Superior temporal gyrus (tissue), 1 donor: ENCODE results near the gene DEDD2.
"Not testable (repeated sequence)": the region's sequence is repeated elsewhere in the genome, so short reads cannot be mapped to it uniquely, and the experiment has no call there.

Source experiments
- DNase-seq: peaks from one replicate; pipeline ENCODE4 v3.0.0-alpha.2; 2016; ENCODE audit errors: extremely low spot score

DEDD2 gene, protein sequence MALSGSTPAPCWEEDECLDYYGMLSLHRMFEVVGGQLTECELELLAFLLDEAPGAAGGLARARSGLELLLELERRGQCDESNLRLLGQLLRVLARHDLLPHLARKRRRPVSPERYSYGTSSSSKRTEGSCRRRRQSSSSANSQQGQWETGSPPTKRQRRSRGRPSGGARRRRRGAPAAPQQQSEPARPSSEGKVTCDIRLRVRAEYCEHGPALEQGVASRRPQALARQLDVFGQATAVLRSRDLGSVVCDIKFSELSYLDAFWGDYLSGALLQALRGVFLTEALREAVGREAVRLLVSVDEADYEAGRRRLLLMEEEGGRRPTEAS

DNA sequence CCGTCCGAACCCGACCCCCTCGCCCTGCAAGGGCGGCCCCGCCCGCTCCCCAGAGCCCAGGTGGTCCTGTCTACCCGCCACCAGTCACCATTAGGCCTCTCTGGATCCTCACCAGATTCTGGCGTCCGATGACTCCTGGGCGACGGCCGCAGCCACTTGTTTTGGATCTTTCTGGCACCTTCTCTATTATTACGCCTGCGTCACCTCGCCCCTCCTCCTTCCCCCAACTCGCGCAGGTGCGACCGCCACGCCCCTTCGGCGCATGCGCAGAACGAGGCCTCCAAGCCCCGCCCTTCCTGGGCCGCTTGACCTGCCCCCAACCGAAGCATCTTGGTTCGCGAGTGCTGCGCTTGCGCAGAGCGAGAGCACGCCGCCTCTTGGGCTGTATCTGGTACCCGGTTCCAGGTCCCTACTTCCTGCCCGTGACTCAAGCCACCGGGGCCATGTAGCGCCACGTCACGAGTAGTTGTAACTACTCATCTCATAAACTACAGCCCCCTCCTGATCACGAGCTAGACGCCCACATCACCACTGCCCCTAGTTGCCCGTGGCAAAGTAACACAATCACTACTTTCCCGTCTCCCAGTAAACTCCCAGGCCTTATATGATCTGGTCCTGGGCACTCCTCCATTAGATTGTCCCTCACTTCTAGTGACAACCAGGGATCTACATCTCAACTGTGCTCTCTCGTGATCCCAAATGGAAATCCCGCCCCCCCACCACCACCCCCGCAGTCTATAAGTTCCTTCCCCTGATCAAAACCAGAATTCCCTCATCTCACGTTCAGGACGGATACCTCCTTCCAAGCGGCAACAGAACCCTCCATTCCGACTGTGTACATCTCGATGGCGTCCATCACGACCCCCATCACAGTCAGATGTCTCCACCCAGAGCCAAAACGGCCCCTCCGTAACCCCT lies at the start of gene DEDD2:
DEDD2 (minus strand) TSS at position 158 of the 918 bp plus-strand sequence. CDS start 670 bp downstream, outside the sequence.
- peak; percentile 96 for DNase-seq

DNA sequence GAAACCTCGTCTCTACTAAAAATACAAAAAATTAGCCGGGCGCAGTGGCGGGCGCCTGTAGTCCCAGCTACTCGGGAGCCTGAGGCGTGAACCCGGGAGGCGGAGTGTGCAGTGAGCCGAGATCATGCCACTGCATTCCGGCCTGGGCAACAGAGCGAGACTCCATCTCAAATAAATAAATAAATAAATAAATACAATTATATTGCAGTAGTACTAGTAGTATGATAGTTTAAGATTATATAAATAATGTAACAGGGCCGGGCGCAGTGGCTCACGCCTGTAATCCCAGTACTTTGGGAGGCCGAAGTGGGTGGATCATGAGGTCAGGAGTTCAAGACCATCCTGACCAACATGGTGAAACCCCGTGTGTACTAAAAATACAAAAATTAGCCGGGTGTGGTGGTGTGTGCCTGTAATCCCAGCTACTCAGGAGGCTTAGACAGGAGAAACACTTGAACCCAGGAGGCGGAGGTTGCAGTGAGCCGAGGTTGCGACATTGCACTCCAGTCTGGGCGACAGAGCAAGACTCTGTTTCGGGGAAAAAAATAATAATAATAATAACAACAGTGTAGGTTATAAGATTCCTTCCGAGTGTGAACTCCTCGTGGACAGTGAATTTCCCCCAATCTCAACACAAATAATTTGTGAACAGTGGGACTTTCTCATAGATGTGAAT lies 49.6 kb upstream of the DEDD2 start:
- DNase-seq = not testable (repeated sequence)

DNA sequence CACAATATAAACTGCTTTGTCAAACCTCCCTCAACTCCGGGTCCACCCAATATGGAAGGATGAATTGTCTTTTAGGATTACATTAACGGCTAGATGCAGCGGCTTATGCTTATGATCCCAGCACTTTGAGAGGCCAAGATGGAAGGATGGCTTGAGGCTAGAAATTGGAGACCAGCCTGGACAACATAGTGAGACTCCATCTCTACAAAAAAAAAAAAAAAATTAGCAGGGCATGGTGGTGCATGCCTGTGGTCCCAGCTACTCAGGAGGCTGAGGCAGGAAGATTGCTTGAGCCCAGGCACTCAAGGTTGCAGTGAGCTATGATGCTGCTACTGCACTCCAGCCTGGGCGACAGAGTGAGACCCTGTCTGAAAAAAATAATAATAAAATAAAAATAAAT lies 48.6 kb upstream of the DEDD2 start:
- peak; percentile 3 for DNase-seq

DNA sequence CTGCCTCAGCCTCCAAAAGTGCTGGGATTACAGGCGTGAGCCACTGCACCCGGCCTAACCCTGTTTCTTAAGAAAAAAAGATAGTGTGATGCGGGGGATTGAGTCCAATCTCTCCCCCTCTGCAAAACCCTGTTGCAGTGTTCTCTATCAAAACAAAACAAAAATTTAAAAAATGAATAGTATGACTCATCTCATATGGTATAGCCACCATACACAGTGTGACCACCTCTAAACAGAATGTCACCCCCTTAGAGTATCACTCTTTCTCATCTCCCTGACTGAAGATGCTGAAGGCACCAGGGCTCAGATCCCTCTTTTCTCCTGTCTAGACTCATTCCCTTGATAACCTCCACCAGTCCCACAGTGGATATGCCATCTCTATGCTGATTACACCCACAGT lies 44.3 kb upstream of the DEDD2 start:
- DNase-seq = no peak

DNA sequence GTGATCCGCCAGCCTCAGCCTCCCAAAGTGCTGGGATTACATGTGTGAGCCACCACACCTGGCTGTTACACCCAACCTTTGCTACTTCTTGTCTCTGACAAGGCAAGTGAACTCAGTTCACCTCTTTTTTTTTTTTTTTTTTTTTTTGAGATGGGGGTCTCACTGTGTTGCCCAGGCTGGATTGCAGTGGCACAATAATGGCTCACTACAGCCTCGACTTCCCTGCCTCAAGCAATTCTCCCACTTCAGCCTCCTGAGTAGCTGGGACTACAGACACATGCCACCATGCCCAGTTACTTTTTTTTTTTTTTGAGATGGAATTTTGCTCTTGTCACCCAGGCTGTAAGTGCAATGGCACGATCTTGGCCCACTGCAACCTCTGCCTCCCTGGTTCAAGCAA lies 40.4 kb upstream of the DEDD2 start:
- not testable (repeated sequence) for DNase-seq

DNA sequence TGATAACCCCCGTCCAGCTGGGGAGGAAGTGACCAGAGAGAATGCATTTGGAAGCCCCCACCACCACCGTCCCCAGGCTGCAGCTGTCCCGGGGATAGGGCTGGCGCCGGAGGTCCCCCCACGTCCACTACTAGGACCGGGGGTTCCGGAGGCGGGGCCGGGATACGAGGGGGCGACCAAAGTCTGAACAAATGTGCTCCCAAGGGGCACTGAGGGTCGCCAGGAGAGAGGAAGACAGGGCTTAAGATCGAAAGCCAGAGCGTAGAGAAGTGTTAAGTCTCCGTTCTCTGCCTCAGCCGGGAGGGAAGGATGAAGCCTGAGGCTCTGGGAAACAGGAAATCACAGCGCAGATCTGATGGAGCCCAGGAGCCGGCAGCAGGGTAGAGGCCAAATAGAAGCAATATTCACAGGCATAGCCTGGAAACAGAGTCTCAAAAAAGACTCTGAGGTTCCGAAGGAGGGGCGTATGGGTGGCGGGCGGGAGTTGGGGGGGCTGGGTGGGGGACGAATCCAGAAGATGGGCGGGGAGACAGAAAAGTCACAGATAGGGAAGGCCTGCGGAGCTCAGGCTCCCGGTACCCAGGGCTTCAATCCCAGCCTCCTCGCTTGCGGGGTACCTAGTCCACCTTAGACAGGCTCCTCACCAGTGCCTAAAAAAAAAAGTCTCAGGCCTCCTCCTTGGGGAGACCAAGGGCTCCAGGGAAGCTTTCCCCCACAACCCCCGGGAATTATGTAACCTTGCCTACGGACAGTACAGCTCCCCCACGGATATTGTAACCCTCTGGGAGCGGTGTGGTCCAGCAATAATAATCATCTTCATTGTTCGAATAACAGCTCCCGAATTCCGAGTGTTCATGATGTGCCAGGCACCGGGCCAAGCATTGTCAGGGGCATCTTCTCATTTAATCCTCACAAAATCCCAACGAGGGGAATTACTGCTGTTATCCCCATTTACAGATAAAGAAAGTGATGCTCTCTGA lies 38.6 kb upstream of the DEDD2 start:
- DNase-seq = peak; percentile 80

DNA sequence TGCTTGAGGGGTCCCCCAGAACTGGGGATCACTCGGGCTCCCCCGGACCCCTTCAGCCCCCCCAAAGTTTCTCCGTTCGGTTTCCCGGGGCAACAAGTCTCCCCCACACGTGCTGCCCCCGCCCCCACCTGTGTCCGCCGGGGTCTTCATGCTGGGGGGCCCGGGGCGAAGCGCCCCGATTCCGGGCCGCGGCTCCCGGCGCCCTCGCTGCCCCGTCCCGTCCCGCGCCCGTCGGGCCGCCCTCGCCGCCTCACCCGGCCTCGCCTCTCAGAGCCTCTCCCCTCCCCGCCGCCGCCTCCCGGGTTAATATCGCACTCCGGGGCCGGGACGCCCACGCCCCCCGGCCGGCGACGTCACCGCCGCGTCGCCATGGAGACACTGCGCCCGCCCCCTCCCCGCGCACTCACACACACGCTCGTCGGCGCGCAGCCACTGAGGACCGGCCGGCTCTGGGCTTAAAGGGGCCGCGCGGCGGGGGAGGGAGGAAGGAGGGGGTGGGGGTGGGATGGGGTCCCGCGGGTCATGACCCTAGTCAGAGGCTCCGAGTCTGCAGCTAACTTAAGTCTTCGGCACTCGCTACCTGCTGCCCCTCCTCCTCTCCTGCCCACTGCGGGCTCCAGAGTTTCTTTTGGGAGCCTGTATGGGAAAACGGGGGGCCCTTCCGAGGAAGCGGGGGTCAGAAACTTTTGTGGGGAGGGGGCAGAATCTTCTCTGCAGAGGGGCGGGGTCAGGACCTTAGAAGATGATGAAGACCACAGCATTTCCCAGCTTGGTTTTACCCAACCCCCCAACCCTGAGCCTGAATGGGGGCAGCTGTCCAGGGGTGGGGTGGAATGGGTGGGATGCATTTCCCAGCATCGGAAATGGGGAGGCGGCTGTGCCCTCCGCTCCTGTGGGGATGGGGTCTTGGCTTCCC lies 37.6 kb upstream of the DEDD2 start, which contains the start of gene ERF:
ERF (minus strand) TSS at position 279 of the 916 bp plus-strand sequence; CDS start at position 150, 129 bp downstream.
- peak; percentile 90 for DNase-seq

DNA sequence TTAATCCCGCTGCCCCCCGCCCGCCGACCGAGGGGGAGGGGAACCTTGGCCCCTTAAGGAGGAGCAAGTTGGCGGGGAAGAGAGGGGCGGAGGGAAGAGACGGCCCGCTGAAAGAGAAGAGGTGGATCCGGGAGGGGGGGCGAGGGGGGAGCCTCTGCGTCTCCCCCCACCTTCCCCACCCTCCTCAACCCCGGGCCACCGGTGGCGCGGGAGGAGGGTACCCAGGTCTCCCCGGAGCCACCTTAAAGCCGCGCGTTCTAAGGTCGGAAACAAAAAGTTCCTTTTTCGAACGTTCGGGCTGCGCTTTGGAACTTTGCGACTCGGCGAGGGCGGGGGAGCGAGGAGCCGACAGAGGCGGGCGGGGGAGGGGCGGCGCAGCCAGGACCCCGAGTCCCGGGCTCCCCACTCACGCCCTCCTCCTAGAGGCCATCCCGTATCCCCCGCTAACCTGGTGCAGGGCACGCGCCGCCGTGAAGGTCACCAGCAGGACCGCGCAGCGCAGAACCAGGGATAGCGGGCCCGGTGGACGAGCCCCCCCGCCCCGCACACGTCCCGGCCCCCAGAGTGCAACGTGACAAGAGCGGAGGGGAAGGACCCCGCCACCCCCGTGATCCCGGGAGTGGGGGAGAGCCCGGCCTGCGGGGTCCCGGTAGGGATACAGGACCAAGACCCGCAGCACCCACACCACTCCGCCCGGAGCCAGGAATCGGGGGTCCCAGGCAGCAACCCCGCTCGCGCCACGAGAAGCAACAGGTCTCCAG lies 36.8 kb upstream of the DEDD2 start:
- peak; percentile 87 for DNase-seq

DNA sequence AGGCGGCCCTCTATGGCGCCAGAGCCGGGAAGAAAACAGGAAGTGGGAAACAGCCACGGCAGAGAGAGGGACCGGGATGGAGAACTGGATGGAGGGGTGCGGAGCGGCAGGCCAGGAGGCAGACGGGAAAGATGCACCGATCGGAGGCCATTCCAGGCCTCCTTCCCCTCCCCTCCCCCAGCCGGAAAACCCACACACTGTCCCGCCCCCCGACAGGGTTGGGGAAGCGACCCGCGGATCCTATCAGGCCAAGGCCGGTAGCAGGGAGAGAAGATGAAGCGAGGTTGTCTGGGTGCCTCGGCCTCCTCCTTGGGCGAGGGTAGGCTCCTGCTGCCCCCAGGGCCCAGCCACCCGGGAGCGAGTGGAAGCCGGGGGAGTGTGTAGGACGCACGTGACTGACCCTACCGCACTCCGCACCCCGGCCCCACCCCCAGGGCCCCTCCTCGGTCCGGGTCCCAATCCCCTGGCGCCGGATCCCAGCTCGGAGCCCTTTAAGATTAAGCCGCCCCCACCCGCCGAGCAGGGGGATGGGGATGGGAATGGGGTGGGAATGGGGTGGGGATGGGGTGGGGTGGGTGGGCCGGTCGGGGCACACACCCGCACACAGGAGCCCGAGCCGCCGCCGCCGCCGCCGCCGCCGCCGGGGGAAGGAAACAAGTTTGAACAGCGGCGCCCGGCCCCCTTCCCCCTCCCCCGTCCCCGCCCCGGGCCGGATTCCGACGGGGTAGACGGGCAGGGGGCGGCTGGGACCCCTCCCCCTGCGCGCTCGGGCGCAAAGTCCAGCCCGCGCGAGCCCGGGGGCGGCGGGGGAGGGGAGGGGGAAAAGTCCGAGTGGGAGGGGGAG lies 36.0 kb upstream of the DEDD2 start:
- DNase-seq = no peak

DNA sequence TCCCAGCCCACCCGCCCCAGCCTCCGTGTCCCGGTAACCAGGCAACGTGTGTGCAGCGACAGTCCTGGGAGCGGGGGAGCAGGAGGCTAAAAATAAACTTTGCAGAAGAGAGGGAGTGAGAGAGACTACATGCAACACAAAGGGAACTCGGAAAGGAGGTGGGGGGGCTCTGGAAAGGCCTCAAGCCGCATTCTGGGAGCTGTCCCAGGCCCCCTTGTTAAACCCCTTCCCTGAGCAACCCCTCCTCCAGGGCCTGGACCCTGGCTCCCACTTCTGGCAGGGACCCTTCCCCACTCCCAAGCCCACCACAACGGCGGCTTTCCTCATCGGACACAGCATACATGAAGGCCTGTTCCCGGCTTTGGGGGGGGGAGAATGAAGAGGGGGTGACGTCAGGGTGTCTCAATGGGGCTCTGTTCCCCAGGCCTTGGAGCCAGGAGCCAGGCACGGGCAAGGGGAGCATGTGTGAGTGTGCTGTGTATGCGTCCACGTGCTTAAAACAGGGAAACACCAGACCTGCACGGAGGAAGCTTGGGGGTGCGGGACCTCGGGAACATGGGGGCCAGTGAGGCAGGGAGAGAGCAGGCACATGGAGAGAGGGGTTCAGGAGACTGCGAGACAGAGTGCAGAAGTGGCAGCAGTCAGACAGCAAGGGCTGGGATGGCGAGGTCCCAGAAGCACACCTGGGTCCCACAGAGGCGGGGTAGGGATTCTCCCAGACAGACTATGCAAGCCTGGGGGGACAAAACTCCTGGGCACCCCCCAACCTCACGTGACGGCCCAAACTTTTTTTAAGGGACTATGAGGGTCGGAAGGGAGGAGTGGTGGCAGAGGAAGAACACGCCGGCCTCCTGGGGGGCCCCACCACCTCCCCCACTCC lies 35.1 kb upstream of the DEDD2 start:
- DNase-seq = peak; percentile 89

DNA sequence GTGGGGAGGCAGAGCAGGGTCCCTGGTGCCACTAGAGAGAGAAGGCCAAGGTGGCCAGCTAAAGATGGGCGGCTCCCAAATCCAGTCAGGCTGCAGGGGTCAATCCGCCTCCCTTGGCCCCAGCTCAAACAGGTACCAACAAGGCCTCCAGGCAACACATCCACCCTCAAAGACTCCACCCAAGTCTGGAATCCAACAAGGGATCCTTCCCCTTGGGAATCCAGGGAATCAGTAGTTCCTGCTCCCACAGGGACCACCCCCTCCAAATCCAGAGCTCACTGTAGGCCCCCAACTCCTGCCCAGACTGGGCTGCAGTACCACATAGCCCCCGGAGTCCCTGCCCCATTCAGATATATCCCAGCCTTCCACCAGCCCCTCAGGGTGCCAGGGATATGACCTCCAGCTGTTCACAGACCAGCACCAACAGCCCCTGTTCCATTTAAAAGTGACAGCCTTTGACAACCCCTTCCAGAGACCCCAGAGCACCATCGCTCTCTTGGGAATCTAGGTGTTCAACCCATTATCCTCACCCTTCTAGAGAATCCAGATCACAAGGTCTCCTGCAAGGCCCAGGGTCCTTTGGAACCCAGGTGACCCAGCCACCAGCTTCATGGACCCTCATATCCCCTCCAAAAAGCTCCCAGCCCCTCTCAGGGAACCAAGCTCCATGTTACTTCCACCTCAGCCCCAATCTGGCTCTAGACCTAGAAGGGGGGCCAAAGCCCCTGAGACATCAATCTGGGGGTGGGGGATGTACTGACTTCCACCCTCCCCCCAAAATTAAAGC lies 34.3 kb upstream of the DEDD2 start:
- DNase-seq = no peak

DNA sequence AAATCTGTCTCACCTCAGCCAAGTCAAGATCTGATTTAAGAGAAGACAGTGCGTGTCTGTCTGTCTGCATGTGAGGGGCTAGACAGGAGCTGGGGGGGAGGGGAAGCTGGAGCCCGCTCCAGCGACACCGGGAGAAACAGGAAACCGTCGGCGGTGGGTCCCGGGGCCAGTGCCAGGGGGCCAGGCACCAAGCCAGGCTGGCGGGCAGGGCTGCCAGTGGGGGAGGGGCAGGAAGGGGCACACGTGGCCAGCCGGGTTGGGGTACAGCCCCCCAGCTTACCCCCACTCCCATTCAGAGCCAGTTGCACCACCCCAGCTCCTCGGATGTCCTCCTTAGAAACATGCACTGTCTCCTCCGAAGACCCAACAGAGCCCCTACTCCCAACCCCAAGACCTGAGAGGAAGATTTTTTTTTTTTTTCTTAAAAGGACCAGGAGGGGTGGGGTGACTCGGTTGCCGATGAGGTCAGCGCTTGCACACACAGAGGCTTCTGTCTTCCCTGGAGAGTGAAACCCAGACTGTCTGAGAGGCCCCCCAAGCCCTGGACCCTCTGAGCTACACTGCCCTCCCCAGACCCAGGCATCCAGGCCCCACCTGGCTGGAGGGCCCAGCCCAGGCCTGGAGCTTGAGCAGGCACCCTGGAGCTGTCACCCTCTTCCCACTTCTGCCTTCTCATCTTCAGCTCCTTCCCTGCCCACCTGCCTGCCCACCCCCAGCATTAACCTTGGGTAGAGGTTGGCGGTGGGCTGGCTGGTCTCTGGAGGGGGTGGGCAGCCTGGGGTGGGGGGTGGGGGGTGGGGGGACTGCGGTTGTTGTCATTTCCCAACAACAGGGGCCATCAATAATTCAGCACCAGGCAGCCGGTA lies 33.4 kb upstream of the DEDD2 start:
- peak; percentile 32 for DNase-seq

DNA sequence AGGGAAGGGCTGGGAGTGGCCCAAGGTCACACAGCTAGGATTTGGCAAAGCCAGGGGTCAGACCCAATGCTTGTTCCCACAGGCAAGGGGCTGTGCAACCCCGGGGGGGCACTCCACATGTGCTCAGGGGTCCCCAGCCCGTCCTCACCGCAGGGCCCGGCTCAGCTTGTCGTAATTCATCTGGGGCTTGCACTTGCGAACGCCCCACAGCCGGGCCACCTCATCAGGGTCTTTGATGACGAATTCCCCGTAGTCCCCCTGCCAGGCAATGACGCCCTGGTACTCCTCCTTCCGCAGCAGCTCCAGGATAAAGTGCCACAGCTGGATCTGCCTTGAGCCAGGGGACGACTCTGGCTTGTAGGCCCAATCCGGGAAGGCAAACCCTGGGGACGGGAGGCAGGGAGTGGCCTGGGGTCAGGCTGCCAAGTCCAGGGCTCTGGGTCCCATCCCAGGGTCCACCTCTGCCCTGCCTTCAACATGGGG lies 32.7 kb upstream of the DEDD2 start:
- DNase-seq = no peak

DNA sequence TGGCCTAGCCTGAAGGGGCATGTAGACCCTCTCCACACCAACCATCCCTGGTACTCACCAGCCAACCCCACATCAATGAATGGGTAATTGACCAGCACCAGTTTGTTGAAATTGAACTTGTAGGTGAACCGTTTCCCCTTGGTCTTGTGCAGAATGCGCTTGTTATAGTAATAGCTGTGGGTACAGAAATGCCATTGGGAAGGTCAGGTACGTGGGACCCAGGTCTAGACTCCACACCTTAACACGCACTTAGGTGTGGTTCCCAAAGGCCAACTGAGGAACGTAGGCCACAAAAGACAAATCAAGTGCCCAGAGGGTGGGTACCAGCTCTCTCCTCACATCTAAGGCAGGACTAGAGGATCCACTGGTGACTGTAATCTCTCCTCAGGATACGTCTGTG lies 32.3 kb upstream of the DEDD2 start:
- peak; percentile 16 for DNase-seq

DNA sequence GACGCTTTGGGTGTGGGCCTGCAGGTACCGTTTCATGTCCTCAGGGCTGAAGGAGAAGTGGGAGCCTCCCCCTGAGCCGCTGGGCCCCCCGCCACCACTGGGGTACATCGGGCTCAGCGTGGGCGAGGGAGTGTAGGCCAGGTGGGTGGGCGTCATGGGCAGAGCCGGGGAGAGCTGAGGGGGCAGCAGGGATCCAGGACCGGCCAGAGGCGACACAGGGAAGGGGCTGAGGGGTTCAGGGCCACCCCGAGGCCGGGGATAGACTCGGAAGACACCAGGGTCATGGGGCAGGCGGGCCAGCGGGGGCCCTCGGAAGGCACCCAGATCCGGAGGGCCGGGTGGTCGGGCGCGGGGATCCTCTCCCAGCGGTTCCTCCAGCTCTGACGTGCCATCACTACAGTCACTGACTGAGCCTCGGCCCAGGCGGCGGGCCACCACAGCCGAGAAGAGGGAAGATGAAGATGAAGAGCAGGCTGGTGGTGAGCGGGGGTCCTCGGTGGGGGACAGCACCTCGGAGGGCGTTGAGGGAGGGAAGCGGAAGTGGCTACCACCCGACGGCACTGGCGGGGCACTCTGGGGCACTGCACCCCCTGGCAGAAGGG lies 31.8 kb upstream of the DEDD2 start:
- DNase-seq = no peak
